ENCODE data around the gene CROCC.

DNA sequence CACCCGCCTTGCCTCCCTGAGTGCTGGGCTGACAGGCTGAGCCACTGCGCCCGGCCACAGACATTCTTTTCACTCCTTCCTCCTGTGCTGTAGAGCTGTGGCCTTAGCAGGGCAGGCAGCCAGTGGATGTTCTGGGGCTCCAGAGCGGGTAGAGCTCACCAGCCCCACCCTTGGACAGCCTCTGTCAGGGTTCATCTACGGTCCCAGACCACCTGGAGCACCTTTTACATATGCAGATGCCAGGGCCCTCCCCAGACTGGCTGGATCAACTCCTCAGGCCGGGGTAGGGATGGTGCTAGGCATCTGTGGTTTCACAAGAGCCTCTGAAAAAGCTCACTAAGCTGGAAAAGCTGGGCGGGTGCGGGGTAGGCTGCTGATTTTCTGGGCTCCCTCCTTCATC, 85.4 kb downstream of the CROCC start:
- no peak for TF ChIP-seq POLR2AphosphoS5 (IDR thresholded peaks at IDR 0.05; ENCODE audit: low read depth, low read length)
- TF ChIP-seq POLR2A (IDR thresholded peaks at IDR 0.05; ENCODE audit: low read depth, low read length): no peak
- TF ChIP-seq TAF1 (IDR thresholded peaks at IDR 0.05; ENCODE audit: borderline replicate concordance, low read depth, low read length): no peak
